Stimulated activated CD4-positive, alpha-beta T cell treated with anti-CD3 and anti-CD28 coated beads, TNF-alpha, amount 100 ng/mL, for 4 hours (primary cell): ENCODE data around the gene SOWAHB.

Experiments used
- DNase-seq, 3 experiments: peaks; one replicate each; pipeline ENCODE4 v3.0.0-alpha.2; 2020; ENCODE audit warnings: low read depth in 3 of 3

The SOWAHB gene

GRCh38 chr4:76897536-76898384 is at the start of gene SOWAHB:
TSS of gene SOWAHB (minus strand) at chr4:76898144. CDS start at chr4:76897849, 295 bp downstream.
- DNase-seq: peak in 1 of 3 experiments; percentile 12

- no peak for DNase-seq
These were observed 49.4 kb upstream of the SOWAHB start for GRCh38 chr4:76947369-76947768.

GRCh38 chr4:76943790-76944189 is 45.8 kb upstream of the SOWAHB start:
- no peak for DNase-seq

GRCh38 chr4:76943129-76943620 is 45.2 kb upstream of the SOWAHB start:
- DNase-seq: no peak

- no peak for DNase-seq
These were observed 41.2 kb upstream of the SOWAHB start for GRCh38 chr4:76939184-76939583.

- no peak for DNase-seq
These were observed 33.8 kb upstream of the SOWAHB start for GRCh38 chr4:76931576-76932276.

GRCh38 chr4:76931087-76931486 is 33.1 kb upstream of the SOWAHB start:
- DNase-seq: no peak

- DNase-seq: no peak
These were observed 32.7 kb upstream of the SOWAHB start for GRCh38 chr4:76930685-76931084.

GRCh38 chr4:76926841-76927240 is 28.9 kb upstream of the SOWAHB start:
- DNase-seq: no peak

- no peak for DNase-seq
These were observed 25.8 kb upstream of the SOWAHB start for GRCh38 chr4:76923619-76924357.

- DNase-seq: no peak
These were observed 22.8 kb upstream of the SOWAHB start for GRCh38 chr4:76920715-76921114.

- DNase-seq: no peak
These were observed 11.8 kb upstream of the SOWAHB start for GRCh38 chr4:76909711-76910110.

- DNase-seq: no peak
These were observed 7.6 kb upstream of the SOWAHB start for GRCh38 chr4:76905521-76905920.

- DNase-seq: no peak
These were observed 6.8 kb upstream of the SOWAHB start for GRCh38 chr4:76904646-76905190.

GRCh38 chr4:76902233-76902890 is 4.4 kb upstream of the SOWAHB start:
- no peak for DNase-seq

- DNase-seq: no peak
These were observed 1.2 kb upstream of the SOWAHB start for GRCh38 chr4:76898949-76899645.

- no peak for DNase-seq
These were observed 395 bp upstream of the SOWAHB start for GRCh38 chr4:76898385-76898692.

GRCh38 chr4:76896614-76897535 is 1.1 kb downstream of the SOWAHB start:
- peak in 2 of 3 experiments; percentile 5 to 22 for DNase-seq

- no peak for DNase-seq
These were observed 1.9 kb downstream of the SOWAHB start for GRCh38 chr4:76896048-76896447.

GRCh38 chr4:76895619-76896018 is 2.3 kb downstream of the SOWAHB start:
- DNase-seq: no peak
